GM15510 (cell line): ENCODE results near the gene MICAL1.

Source experiments
- POLR2A ChIP-seq: IDR thresholded peaks from 3 replicates; pipeline ENCODE4 v1.6.1; 2011; ENCODE audit warnings: borderline replicate concordance; ENCODE audit not compliant: insufficient read length; ENCODE audit errors: extremely low read depth

Gene MICAL1

GRCh38 chr6:109466212-109466923 lies 10.8 kb upstream of the MICAL1 start:
- no peak for TF ChIP-seq POLR2A

- TF ChIP-seq POLR2A, result no peak
Observed at GRCh38 chr6:109465772-109466171, 10.2 kb upstream of the MICAL1 start.

DNA sequence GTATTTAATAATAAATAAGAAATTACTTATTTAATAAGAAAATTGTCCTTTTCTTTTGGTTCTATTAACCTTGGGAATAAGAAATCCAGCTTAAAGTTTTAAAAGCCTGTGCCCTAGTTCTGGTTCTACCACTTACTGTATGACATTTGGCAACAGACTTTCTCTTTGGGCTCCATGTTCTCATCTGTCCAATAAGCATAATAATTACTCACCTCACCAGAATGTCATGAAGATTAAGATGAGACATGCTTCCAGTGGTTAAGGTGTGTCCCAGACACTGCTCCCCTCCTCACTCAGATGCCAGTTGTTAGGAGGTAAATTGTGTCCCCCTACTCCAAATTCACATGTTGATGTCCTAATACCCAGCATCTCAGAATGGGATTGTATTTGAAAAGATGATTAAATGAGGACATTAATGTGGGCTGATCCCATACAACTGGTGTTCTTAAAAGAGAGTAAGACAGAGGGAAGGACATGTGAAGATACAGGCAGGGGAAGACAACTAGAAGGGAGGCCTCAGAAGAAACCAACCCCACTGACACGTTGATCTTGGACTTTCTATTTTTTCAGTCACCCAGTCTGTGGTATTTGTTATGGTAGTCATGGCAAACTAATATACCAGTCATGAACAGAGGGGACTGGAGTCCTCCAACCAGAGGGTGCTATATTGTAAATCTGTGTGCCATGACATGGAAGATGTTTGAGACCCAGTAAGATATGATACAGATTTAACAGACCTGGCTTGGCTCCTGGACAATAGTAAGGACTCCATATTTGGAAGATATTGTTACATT lies 6.4 kb upstream of the MICAL1 start:
- no peak for TF ChIP-seq POLR2A

GRCh38 chr6:109460161-109460829 lies 4.7 kb upstream of the MICAL1 start:
- TF ChIP-seq POLR2A, result no peak

DNA sequence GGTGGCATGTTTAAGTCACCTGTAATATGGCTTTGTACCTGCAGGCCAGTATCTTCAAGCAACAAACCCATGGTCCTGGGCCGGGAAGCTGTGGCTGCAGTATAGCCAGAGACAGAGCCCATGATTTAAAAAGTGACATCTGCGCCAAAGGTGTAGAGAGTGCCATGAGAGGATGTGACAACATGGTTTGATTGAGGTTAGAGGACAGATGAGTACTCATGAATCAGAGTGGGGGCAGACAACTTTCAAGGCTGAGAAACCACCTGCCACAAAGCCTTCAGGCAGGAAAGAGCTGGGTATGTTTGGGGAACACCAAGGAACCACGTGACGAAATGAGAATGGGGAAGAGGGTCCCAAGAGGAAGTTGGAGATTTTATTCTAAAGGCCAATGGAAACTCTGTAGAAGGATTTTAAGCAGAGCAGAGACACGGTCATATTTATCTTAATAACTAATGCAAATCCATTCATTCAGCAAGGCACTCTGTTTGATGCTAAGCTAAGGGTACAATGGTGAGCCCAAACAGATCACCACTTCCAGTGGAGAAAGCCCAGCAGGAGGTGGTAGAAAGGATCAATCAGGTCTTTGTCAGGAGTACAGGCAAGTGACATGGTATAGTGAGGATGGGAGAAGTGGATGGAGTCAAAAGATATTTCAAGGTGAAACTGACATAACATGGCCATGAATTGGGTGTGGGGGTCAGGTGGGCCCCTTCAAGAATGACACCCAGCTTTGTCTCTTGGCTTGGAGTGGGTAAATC lies 3.4 kb upstream of the MICAL1 start:
- TF ChIP-seq POLR2A, result no peak

DNA sequence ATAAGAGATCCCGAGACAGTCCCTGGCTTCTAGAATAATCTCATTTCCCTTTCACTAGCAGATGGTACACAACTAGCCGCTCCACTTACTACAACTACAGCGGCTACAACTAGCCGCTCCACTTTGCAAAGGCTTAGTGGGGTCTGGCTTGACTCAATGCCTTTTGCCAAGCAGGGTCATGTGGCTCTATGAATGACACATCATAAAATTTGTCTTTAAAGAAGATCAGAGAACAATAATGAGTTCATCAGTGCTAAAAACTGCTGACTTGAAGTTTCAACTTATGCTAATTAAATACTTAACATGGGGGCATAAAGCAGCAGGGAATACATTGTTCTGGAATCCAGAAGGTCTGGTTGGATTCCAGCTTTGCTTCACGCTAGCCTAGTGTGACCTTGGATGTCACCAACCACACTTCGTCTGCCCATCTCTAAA lies 2.0 kb upstream of the MICAL1 start:
- TF ChIP-seq POLR2A, result no peak

DNA sequence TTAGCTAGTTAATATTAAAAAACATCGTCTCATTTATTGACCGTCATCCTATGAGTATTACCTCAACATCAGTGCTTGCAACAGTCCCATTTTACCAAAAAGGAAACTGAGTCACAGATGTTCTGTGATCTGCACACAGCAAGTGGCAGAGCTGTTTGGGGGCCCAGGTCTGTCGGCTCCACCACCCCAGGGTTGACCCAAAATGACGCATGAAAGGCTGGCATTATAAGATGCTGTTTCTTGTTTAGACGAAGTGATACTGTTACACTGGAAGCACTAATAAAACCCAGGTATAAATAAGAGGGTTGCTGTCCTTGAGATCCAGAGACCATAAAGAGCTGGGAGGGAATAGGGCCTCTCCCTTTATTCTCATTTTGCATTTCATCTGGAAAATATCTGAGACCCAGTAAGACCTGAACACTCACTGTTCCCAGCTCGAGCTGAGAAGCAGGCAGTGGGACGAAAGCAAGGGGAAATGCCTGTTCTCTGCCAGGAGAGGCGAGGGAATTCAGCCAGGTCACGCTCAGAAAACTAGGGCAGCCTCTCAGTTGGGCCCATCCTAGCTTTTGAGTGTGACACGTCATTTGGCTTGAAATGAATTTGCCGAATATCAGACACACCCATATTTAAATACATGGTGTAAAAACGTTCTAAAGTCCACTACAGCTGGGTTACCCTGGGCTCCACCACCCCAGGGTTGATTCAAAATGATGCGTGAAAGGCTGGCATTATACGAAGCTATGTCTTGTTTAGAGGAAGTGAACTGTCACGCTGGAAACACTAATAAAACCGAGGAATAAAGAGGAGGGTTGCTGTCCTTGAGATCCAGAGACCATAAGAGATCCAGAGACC lies 1.4 kb upstream of the MICAL1 start:
- peak; percentile 13 for TF ChIP-seq POLR2A

DNA sequence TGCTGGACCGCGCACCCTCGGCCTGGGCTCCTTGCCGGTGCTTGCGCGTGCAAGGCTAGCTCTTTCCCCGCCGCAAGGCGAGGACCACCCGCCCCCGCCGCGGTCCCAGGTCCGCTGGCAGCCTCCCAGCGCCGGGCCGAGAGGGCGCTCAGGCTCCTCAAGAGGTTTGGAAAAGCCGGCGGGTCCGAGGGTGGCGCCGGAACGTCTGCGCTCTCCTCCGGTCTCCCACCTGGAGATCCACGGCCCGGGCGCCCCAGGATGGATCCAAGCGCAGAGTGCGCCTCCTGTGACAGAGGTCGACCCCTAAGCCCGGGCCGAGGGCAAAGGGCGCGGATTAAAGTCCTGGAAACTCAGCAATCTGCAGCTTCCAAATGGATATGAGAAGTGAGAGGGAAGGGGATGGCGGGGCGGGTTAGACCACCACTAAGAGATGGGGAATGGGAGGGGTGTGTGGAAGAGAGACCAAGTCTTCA lies 575 bp upstream of the MICAL1 start:
- TF ChIP-seq POLR2A, result no peak

DNA sequence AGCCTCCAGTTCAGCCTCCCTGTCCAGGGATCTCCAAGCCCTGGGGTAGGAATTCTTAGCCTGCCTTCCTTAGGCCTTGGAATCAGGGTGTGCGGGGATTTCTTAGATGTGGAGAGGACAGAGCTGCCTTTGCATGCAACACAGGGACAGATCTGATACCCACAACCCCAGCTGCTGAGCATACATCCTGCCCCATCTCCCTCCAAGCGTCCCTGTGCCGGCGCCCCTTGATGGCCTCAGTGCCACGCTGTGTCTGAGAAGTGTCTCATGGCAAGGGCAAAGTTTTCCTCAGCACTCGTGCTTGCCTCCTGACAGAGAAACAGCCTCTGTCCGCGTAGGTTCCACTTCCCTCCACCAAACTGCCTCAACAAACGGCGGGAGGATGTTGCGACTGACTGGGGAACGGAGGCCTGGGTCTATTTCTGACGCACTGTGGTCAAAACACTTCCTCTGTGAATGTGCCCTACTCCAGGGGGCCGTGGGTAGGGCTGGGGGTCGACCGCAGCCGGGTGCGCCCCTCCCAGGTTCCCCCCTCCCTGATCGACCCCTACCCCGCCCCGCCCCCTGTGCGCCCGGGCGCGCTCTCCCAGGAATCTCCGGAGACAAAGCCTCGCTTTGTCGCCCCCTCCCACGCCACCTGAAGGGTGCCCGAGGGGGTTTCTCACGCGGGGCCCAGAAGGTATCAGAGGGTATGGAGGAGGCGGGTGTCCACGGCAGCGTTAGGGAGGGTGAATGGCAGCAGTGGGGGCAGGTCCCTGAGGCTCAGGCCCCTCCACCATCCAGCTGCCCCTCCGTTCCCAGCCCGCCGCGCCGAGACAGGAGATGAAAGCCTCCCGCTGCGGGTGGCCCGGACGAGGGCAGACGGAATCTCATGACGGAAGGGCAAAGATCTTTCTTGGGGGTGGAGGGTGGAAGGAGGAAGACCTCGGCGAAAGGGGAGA lies 806 bp downstream of the MICAL1 start:
- TF ChIP-seq POLR2A, result peak; percentile 44

GRCh38 chr6:109453594-109454495 lies 1.7 kb downstream of the MICAL1 start:
- no peak for TF ChIP-seq POLR2A

DNA sequence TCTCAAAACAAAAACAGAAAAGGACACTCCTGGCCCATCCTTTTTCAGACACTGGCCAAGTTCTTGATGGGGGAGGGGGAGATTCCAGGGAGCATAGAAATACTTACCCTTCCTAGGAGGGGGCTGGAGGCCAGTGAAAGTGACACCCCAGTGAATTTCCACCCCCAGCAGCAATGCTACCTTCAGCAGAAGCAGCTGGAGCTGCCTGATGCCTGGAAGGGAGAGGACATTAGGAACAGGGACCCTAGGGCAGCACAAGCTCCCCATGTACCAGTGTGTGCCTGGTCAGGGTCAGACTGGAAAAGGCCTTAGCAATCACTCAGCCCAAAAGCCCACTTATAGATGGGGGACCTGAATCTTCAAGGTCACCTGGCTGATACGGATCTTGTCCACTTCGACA lies 2.4 kb downstream of the MICAL1 start:
- TF ChIP-seq POLR2A, result no peak

DNA sequence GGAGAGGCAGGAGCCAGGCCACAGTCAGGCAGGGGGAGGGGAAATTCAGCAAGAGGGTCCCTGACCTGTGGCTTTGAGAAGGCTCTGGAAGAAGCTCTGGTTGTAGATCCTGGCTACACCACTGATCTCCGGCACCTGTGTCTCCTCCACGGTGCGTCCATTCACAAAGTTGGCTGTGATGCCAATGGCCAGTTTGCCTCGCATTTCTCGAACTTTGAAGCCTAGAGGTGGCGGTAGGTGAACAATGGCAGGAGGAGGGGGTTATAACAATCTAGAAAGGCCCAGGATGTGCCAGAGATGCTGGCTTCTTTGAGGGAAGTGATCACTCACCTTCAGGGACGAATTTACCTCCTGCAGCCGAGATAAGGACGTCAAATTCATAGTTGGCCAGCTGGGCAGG lies 3.4 kb downstream of the MICAL1 start:
- TF ChIP-seq POLR2A, result no peak
